HUES64 (cell line): ENCODE data around the gene GPR155.
"Not testable (repeated sequence)": the region's sequence is repeated elsewhere in the genome, so short reads cannot be mapped to it uniquely, and the experiment has no call there.

Source experiments
- H3K27ac ChIP-seq: 2 replicates; pipeline ENCODE4 v1.7.0; 2013; ENCODE audit warnings: low read depth, low read length, inconsistent platforms
- H3K27me3 ChIP-seq: 2 replicates; pipeline ENCODE4 v1.6.1; 2013; ENCODE audit warnings: mild to moderate bottlenecking, low read length; ENCODE audit not compliant: insufficient read depth
- H3K36me3 ChIP-seq: 2 replicates; pipeline ENCODE4 v1.6.1; 2013; ENCODE audit warnings: mild to moderate bottlenecking, low read length; ENCODE audit not compliant: insufficient read depth
- H3K4me1 ChIP-seq: 2 replicates; pipeline ENCODE4 v1.6.1; 2013; ENCODE audit warnings: mild to moderate bottlenecking, low read length, moderate library complexity; ENCODE audit not compliant: insufficient read depth
- H3K4me3 ChIP-seq: 2 replicates; pipeline ENCODE4 v1.5.1; 2013; ENCODE audit warnings: mild to moderate bottlenecking, low read length, moderate library complexity
- H3K9ac ChIP-seq: 2 replicates; pipeline ENCODE4 v1.6.1; 2013; ENCODE audit warnings: mild to moderate bottlenecking, low read depth, low read length
- H3K9me3 ChIP-seq: 2 replicates; pipeline ENCODE4 v1.6.1; 2013; ENCODE audit warnings: low read depth, low read length; ENCODE audit not compliant: insufficient read depth
- WGBS: fragments of 150-250, 120-280 bp; methylation state at CpG from one replicate; pipeline ENCODE4 v1.1.7; 2013; ENCODE audit warnings: missing lambda C conversion rate; 5-methylcytosine and 5-hydroxymethylcytosine counted together

GPR155 gene

DNA sequence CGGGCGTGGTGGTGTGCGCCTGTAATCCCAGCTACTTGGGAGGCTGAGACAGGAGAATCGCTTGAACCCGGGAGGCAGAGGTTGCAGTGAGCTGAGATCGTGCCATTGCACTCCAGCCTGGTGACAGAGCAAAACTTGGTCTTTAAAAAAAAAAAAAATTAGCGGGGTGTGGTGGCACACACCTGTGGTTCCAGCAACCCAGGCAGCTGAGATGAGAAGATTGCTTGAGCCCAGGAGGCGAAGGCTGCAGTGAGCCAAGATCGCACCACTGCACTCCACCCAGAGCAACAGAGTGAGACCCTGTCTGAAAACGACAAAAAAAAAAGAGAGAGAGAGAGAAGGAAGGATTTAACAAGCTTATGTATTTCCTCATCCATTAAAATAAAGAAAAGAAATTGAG lies 2.7 kb upstream of the GPR155 start:
- H3K9ac ChIP-seq, H3K4me3 ChIP-seq, H3K9me3 ChIP-seq, H3K27ac ChIP-seq, H3K36me3 ChIP-seq, H3K4me1 ChIP-seq: not testable (repeated sequence)
- WGBS, result 93% methylated on average over 9 of the region's 10 CpGs
- peaks cover 24% of the 10 kb centered on the region for H3K27me3 ChIP-seq

DNA sequence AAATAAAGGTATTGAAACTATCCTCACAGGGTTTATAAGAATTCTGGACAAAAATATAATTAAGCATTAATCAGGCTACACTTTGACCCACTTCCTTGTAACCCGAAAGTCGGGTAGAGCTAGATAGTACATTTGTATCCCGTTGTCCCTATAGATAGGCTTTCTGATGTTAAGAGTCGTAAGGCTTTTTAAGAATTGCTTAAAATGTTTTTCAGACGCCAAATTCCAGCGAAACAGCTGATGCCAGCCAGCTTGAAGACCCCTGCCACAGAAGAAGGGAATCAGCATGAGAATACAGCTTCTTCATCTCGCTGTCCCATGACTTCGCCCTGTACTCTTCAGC lies 962 bp upstream of the GPR155 start:
- Histone ChIP-seq H3K4me1 (no peaks in the 10 kb centered on the region), H3K27me3 (peaks cover 24% of the 10 kb centered on the region), H3K9me3 (no peaks in the 10 kb centered on the region), H3K36me3 (no peaks in the 10 kb centered on the region), H3K27ac (no peak overlapping the region), H3K9ac (no peak overlapping the region), H3K4me3 (peak overlapping the region; percentile 86)
- 94% methylated on average over 8 of the region's 8 CpGs for WGBS

DNA sequence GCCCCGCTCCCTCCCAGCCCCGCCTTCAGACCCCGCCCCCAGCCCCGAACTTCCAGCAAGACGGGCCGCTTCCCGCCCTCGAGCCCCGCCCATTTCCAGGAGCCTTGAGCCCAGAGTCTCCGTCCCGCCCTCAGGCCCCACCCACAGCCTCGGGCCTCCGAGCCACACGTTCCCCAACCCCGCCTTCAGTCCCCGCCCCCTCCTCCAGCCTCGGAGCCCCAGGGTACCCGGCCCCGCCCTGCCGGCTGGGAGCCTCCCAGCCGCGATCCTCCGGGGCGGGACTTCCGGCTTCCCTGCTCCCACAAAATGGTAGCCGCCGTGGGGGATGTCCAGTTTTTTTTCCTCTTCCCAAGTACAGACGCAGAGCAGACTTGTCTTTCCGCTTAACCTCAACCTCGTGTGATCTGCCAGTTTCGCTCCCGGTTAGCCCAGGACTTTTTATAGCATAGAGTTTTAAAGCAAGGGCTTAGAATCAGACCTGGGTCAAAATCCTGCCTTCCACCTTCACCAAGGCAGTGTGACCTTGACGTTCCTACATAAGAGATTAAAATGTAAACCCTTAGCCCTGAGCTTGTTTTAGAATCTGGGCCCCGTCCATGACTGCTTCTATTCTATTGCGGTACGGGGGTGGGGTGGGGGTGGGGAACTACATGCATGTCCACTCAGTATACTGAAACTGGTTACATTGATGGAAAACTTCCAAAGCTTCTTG lies 435 bp upstream of the GPR155 start:
- Histone ChIP-seq H3K9ac (peak overlapping the region; percentile 77), H3K27me3 (peaks cover 24% of the 10 kb centered on the region), H3K36me3 (no peaks in the 10 kb centered on the region), H3K9me3 (no peaks in the 10 kb centered on the region), H3K4me3 (peak overlapping the region; percentile 86), H3K4me1 (no peaks in the 10 kb centered on the region), H3K27ac (peak overlapping the region; percentile 53)
- WGBS, result 4% methylated on average over 36 of the region's 36 CpGs

DNA sequence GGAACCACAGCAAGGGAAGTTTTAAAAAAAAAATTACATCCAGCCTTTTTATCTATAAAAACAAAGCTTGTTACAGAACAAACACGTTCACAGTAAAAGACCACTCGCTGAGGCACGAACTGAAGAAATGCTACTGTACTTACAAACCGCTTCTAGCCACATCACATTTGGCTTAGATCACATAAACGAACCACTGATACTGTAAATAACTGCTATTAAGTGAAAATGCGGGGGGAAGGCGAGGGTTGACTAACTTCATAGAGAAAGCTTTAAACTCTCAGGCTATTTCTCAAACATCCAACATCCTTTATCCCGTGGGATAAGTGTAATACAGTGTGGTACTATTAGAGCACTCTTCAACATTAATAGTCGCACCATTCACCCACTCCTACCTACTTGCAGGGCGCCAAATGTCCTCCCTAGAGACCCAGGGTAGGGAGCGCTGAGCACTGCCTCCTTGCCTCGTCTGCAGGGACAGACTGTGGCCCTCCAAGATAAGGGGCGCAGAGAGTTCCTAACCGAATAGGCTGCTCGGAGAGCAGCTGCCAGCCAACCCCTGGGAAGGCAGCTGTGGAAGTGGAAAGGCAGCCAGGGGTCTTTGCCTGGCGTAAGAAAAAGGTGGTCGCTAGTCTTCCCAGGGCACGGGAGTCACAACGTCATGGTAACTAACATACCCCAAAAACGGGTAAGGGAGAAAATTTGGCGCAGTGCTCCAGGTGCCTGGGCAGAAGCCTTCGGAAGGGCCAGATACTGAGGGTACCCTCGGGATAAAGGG lies 854 bp downstream of the GPR155 start:
- WGBS, result 27% methylated on average over 20 of the region's 23 CpGs
- Histone ChIP-seq H3K36me3 (no peaks in the 10 kb centered on the region), H3K9ac (no peak overlapping the region), H3K4me3 (peak overlapping the region; percentile 65), H3K27ac (no peak overlapping the region), H3K4me1 (no peaks in the 10 kb centered on the region), H3K27me3 (peaks cover 24% of the 10 kb centered on the region), H3K9me3 (no peaks in the 10 kb centered on the region)

DNA sequence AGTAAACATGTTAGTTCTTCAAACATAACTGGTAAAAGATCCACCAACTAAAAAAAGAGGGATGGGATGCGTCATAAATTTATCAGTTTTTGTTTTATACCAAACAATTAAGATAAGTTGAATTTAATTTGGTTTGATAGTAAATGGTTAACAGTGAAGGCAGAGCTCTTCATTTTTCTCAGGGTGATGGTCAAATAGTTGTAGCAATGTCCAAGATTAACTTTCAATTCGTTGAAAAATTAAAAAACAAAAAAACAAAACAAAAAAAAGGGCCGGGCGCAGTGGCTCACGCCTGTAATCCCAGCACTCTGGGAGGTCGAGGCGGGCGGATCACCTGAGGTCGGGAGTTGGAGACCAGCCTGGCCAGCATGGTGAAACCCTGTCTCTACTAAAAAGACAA lies 1.8 kb downstream of the GPR155 start:
- H3K9ac ChIP-seq, H3K4me3 ChIP-seq, H3K36me3 ChIP-seq, H3K9me3 ChIP-seq, H3K27ac ChIP-seq, H3K4me1 ChIP-seq: not testable (repeated sequence)
- peaks cover 23% of the 10 kb centered on the region for H3K27me3 ChIP-seq
- WGBS, result 90% methylated on average over 8 of the region's 9 CpGs

DNA sequence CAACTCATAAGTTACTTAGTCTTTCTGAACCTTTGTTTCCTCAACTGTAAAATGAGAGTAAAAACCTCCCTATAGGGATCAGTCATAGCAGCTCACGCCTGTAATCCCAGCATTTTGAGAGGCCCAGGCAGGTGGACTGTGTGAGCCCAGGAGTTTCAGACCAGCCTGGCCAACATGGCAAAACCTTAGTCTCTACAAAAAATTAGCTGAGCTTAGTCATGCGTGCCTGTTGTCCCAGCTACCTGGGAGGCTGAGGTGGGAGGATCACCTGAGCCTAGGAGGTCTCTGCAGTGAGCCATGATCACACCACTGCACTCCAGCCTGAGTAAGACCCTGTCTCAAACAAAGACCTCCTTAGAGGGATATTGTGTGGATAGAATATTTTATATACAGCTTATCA lies 2.3 kb downstream of the GPR155 start:
- Histone ChIP-seq H3K27ac (no peak overlapping the region), H3K9ac (no peak overlapping the region), H3K9me3 (no peaks in the 10 kb centered on the region), H3K27me3 (peaks cover 21% of the 10 kb centered on the region), H3K4me1 (no peaks in the 10 kb centered on the region), H3K36me3 (no peaks in the 10 kb centered on the region), H3K4me3 (no peak overlapping the region)
- 96% methylated on average over 2 of the region's 2 CpGs for WGBS

DNA sequence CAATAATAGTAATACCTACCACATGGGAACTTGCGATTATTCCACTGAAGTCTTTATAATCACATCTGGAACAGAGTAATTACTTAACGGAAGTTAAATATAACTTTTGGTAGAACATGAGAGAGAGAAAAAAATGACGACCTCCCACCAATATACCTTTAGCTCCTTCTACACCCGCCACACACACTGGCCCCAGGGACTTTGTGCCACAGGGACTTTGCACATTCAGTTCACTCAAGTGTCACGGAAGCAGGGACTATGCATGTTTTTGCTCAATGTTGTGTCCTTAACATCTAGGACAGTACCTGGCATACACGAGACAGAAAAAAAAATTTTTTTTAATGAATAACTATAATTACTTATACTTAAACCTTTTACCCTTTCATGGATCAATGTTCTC lies 4.0 kb downstream of the GPR155 start:
- H3K9ac ChIP-seq, result no peak overlapping the region
- H3K4me1 ChIP-seq, result no peaks in the 10 kb centered on the region
- no peak overlapping the region for H3K4me3 ChIP-seq
- 97% methylated on average over 3 of the region's 6 CpGs for WGBS
- H3K36me3 ChIP-seq, result no peaks in the 10 kb centered on the region
- H3K27me3 ChIP-seq, result peaks cover 21% of the 10 kb centered on the region
- no peak overlapping the region for H3K27ac ChIP-seq
- no peaks in the 10 kb centered on the region for H3K9me3 ChIP-seq

DNA sequence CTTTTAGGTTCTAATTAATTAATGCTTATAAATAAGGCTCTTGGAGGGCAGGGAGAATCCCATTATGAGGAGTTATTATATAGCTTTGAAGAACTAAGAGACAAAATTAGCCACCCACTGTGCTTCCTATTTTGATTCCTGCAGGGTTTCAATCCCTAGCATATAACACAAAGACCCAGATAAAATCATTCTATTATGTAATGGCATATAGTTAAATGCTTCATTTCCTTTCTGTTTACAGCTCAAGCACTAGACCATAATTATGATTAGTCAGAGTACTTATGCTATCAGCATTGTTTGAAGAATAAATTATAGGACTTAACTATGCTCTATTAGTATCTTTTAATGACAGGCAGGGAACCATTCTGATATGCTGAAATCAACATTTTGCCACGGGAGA lies 9.1 kb downstream of the GPR155 start:
- Histone ChIP-seq H3K9me3 (no peaks in the 10 kb centered on the region), H3K27ac (no peak overlapping the region), H3K27me3 (no peaks in the 10 kb centered on the region), H3K36me3 (no peaks in the 10 kb centered on the region), H3K9ac (no peak overlapping the region), H3K4me1 (no peaks in the 10 kb centered on the region), H3K4me3 (no peak overlapping the region)
- 90% methylated on average over 1 of the region's 1 CpG for WGBS

DNA sequence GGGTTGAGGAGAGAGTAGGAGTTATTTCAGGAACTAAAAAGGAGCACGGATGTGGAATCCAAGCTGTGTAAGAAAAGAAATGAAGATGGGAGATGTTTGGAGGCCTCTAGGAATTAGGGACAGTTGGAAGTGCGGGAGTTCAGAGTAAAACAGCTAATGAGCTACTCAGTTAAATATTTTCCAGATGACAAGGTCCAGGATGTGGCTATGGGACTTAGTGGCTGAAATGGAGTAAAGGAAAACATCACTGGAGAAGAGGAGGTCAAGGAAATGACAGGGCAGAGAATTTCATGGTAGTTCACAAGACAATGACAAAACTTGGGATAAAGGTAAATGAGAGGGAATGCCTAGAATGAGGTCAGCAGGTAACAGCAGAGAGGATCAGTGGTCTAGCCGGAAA lies 13.0 kb downstream of the GPR155 start:
- Histone ChIP-seq H3K4me3 (no peak overlapping the region), H3K9ac (no peak overlapping the region), H3K36me3 (no peaks in the 10 kb centered on the region), H3K9me3 (no peaks in the 10 kb centered on the region), H3K27ac (no peak overlapping the region), H3K27me3 (no peaks in the 10 kb centered on the region), H3K4me1 (no peaks in the 10 kb centered on the region)
- 87% methylated on average over 3 of the region's 3 CpGs for WGBS

DNA sequence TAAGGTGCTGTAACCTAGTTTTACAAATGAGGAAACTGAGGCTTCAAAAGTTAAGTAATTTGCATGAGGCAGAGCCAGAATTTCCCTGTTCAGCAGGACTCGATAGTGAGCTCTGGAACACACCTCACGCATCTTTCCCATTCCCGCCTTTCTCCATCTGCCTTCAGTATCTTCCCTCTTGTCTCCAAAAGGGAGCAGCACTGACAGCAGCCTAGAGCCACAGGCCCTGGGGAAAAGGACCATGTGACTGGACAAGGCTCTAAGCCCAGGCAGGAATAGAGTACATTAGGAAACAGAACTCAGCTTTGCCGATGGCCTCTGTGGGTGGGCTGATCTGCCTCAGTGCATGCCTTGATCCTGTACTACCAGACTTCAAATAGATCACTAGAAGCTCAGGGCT lies 21.5 kb downstream of the GPR155 start:
- H3K27me3 ChIP-seq, result no peaks in the 10 kb centered on the region
- H3K36me3 ChIP-seq, result no peaks in the 10 kb centered on the region
- WGBS, result 83% methylated on average over 4 of the region's 4 CpGs
- H3K4me1 ChIP-seq, result no peaks in the 10 kb centered on the region
- no peak overlapping the region for H3K9ac ChIP-seq
- H3K4me3 ChIP-seq, result no peak overlapping the region
- no peak overlapping the region for H3K27ac ChIP-seq
- no peaks in the 10 kb centered on the region for H3K9me3 ChIP-seq

DNA sequence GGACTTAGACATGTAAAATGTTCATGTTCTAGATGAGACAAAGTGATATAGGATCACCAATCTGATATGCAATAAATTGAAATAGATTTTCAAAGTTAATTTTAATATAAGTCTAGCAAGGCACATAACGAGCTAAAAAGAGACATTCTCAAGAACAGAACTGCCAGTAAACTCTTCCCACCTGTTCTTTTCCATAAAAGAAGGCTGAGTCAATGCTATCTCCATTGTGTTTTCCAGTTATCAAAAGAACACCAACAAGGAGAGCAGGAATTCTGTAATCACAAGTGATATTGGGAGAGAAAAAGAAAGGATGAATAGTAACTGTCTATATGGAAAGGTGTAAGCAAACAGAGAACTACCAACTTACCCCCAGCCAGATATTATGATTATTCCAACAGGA lies 25.6 kb downstream of the GPR155 start:
- no peak overlapping the region for H3K27ac ChIP-seq

More for the DNA sequence above, 25.6 kb downstream of the GPR155 start:
- H3K4me3 ChIP-seq, result no peak overlapping the region
- no peaks in the 10 kb centered on the region for H3K36me3 ChIP-seq
- WGBS, result 86% methylated on average over 1 of the region's 1 CpG
- no peaks in the 10 kb centered on the region for H3K4me1 ChIP-seq
- no peaks in the 10 kb centered on the region for H3K9me3 ChIP-seq
- no peaks in the 10 kb centered on the region for H3K27me3 ChIP-seq
- no peak overlapping the region for H3K9ac ChIP-seq
